Stimulated activated CD8-positive, alpha-beta memory T cell treated with anti-CD3 and anti-CD28 coated beads, Interleukin-15, amount 100 ng/mL, for 48 hours (primary cell): Measurements from ENCODE around the gene PSMB10.
"Not testable (repeated sequence)": the region's sequence is repeated elsewhere in the genome, so short reads cannot be mapped to it uniquely, and the experiment has no call there.

Experiments
- DNase-seq, 2 donors: peaks; one replicate each; pipeline ENCODE4 v3.0.0-alpha.2; 2020; ENCODE audit warnings: low read depth in 2 of 2

PSMB10 gene

DNA sequence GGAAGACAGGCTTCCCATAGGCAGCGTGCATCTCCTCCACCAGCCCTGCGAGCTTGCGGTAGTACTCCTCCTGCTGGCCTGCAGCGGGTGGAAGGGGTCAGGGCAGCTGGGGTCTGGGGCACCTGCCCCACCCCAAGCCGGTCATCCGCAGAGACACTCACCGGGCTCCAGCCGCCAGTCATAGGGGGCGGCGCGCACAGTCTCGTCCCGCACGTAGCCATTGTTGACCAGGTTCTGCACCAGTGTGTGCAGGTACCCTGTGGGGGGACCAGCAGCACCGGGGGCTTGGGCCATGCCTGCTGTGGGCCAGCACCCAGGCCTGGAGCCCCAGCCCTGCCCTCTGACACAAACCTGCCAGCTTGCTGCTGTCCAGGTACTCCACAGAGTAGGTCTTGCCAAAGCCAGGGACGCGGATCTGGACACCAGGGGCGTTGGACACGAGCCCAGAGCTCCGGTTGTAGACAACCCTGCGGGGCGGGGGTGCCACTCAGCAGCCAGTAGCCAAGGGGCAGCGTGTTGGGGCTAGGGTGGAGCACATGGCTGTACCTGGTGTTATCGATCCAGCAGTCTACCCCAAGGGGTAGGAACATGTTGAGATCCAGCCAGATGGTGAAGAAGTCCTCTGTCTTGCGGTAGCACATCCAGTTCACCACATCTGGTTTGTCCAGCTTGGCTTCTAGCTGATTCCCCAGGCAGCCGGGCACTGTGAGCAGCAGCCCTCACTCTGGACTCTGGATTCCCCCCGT lies 6.0 kb upstream of the PSMB10 start:
- no peak for DNase-seq

DNA sequence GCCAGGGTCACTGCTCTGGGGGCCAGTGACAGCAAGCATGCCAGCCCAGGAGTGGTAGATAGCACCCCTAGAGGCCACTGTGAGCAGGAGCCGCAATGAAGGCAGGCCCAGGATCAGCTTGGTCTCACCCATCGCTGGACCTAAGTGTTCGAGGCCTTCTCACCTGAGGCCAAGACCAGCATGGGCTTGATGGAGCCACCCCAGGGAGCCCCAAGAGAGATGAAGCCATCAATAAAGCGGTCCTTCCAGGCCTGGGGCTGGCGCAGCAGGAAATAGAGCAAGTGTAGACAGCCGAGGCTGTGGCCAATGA lies 5.5 kb upstream of the PSMB10 start:
- peak in 1 of 2 donors; percentile 15 for DNase-seq

DNA sequence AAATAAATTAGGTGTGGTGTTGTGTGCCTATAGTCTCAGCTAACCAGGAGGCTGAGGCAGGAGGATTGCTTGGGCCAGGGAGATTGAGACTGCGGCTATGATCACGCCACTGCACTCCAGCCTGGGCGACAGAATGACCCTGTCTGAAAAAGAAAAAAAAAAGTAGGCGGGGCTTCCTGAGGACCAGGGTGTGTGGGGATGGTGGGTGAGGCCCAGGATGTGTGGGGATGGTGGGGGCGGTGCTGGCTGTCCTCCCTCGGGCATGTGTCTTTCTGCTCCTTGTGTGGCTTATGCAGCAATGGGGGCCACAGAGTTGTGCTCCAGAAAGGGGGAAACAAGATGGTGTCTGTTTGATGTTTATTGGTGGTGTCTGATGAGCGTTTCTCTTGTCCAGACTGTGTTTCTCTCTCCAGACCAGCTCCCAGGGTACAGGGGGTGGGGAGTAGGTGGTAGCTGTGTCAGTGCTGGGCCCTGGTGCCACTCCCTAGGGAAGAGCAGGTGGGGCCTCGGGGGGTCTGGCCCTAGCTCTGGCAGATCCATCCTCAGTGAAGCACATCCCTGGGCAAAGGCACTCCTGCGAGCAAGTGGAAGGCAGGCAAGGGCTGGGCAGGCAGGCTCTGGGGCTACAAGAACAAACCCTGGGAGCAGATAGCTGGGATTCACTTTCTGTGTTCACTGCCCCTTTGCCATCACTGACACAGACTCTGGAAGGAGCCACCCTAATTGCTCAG lies 5.0 kb upstream of the PSMB10 start:
- no peak for DNase-seq

DNA sequence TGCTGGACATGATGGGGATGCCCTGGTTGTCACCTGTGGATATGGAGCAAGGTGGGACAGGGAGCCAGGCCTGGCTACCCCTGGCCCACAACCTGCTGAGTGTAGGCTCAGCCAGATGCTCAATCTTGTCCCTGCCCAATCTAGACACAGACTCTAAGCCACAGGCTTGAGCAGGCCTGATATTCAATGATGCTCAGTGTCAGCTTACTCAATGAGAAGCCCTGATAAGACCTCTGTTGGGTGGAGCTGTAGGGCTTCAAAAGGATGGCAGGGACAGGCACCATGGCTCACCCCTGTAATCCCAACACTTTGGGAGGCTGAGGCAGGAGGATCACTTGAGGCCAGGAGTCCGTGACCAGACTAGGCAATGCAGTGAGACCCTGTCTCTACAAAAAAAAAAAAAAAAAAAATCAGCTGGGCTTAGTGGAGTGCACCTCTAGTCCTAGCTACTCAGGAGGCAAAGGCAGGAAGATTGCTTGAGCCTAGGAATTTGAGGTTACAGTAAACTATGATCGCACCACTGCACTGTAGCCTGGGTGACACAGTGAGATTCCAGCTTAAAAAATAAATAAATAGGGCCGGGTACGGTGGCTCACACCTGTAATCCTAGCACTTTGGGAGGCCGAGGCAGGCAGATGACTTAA lies 3.9 kb upstream of the PSMB10 start:
- no peak for DNase-seq

DNA sequence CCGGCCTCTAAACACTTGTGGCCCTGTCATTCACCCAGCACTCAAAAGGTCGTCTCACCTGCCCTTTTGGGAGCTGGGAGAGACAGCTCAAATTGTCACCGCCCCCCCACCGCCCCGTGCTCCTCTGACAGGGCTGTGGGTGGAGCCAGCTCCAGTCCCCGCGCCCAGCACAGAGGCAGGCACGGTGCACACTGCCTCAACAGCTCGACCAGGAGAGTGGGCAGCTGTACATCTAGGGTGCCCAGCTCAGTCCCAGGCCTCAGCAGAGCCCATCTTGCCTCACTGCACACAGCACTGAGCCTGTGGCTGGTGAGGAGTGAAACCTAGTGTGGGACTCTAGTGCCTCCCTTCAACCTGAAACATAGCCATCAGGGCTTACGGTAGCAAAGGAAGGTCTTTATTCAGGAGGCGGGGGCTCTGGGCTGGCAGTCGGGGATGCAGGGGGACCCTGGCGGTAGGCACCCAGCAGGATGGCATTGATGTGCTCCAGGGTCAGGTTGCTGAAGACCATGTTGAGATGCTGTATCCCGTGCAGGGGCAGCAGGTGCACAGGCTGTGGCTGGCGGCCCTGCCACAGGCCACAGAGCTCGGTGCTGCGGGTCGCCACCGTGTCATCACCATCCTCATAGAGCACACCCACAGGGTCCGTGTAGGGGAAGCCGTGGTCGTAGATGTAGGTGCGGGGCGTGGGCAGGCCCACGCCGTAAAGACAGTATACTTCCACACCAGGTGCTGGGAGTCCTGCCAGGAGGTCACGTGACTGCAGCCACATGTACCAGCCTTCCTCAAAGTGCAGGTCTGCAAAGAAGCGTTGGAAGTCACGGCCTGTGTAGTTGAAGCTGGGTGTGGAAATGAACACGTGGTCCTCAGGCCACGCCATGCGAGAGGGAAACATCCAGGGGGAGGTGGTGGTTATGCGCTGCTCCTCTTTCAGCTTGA lies 3.1 kb upstream of the PSMB10 start:
- DNase-seq = peak; percentile 32 to 36

DNA sequence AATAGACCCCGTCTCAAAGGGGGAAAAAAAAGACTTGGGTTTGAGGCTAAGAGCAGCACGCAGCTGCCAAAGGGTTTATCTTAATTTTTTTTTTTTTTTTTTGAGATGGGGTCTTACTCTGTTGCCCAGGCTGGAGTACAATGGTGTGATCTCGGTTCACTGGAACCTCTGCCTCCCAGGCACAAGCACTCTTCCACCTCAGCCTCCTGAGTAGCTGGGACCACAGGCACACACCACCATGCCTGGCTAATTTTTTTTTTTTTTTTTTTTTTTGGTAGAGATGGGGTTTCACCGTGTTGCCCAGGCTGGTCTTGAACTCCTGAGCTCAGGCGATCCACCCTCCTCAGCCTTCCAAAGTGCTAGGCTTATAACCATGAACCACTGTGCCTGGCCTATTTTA lies 1.1 kb upstream of the PSMB10 start:
- not testable (repeated sequence) for DNase-seq

DNA sequence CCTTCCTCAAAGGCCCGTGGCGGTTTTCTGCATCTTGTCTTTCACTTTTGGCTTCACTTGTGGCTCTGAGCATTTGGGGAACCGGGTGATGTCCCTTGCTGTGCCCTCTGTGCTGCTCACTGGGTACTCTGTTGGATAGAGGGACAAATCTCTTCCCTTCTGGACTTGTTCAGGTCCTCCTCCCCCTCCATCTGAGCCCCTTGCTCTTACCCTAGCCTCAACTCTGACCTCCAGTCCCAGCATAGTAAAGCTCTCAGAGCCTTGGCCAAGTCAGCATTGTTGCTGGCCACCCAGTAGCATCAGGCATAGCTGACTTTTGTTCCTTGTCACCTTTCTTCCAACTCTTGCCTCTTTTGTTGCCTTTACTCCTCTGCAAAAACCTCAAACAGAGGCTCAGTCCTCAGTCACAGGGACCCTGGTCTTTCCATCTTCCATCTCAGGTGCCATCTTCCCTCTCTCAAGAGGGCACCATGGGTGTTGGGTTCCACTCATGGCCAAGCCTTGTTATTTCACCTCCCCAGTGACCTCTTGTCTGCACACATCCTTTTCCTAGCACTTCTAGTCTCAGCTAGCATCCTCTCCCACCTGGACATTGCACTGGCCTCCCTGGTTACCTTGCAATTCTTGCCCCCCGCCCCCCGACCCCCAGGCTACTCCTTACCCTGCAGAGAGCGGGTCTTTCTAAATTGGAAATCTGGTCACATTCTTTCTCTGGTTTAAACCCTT lies 393 bp upstream of the PSMB10 start:
- peak in 1 of 2 donors; percentile 65 for DNase-seq

DNA sequence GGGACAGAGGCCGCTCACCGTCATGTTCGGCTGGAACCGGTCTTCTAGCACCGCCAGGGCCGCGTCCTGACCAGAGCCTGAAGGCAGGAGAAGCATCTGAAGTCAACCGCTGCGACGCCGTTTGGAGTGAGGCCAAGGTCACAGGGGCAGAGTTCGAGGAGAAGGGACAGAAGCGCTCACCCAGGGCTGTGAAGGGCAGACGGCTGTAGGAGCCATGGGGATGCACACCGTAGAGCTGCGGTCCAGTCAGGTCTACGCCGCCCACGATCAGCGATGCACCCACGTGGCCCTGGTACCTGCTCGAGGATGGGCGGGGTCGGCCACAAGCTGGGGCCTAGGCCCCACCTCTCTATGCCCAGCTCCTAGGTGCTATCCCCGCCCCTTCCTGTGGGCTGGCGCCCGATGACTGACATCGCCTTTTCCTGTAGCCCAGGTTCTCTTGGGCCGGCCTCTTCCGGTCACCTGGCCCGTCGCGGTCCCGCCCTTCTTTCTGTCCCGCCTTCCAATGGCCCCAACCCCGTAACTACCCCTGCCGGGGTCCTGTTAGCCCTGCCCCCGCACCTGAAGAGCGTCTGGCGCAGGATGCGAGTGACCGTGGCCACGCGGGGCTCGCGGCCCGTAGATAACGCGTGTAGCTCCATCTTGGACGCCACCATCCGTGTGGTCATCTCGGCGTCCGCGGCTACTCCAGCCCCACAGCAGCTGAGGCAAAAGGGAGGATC lies 1.1 kb downstream of the PSMB10 start:
- peak; percentile 96 for DNase-seq

DNA sequence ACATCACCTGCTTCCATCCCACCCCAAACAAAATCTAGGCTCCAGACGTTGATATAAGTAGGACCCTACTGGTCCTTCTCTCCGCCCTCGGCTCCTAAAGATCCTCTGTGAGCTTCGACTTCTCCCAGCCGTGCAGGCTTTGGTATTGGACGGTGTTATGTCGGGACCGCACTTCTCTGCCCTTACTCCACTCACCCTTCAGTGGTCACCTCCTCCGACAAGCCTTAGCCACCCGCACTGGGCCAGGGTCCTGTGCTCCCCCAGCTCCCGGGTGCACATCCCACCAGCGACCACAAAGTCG lies 1.6 kb downstream of the PSMB10 start:
- no peak for DNase-seq

DNA sequence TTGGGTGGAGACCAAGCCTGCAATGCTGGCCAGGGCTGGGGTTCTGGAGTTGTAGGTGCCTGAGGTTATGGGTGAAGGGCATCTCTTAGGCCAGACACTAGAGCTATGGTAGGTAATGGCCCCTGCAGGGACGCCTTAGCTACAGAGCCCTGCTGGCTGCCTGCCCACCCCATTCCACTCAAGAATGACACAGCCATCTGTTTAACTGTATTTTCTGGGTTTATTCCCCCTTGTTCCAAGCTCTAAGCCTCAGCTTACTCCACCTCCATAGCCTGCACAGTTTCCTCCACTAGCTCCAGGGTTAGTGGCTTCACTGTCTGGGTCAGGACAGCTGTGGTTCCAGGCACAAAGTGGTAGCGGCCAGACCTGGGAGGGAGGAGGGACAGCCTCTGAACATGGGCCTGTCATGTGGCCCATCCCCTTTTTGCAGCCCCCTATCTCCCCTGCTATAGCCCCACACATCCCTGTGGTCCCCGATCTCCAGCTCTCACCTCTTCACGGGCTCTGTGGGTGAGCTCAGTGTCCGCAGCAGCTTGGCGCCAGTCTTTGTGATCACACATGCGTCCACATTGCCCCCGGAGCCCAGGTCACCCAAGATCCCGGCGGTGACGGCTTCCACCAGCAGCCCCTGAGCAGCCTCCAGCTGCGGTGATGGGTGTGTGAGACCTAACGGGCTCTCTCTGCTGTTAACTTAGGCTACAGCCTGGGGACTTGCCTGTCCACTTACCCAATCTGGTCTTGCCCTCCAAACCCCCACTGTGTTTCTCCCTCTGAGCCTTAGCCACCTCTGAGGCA lies 2.1 kb downstream of the PSMB10 start:
- DNase-seq = no peak

DNA sequence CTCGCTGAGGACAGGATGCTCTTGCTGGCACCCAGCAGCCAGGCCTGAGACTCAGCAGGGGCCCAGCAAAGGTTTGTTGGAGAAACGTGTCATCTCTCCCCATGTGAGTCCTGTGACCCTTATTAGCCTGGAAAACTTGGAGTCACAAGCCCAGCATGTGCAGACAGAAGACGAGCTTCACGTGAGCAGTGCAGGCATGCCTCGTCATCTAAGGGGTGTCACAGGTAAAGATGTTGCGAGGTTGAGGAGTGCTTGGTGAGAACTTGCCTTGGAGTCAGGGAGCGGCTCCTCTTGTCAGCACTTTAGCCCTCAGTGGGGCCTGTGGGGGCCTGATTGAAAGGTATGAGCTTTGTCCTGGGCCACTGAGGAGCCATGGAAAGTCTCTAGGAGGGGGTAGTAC lies 2.8 kb downstream of the PSMB10 start:
- DNase-seq = no peak

DNA sequence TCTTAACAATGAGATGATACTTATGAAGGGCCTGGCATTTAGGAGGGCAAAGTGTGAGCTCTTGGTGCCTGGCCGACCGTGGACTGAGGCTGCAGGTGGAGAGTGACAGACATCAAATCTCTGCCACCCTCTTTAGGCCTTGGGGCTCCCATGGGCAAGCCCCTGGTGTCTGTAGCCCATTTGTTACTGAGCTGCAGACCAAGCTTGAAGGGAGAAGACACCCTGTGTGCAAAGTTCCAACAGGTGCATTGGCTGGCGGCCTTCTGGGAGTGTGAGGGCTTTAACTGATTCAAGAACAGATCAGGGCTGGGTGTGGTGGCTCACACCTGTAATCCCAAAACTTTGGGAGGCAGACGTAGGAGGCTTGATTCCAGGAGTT lies 4.2 kb downstream of the PSMB10 start:
- no peak for DNase-seq

DNA sequence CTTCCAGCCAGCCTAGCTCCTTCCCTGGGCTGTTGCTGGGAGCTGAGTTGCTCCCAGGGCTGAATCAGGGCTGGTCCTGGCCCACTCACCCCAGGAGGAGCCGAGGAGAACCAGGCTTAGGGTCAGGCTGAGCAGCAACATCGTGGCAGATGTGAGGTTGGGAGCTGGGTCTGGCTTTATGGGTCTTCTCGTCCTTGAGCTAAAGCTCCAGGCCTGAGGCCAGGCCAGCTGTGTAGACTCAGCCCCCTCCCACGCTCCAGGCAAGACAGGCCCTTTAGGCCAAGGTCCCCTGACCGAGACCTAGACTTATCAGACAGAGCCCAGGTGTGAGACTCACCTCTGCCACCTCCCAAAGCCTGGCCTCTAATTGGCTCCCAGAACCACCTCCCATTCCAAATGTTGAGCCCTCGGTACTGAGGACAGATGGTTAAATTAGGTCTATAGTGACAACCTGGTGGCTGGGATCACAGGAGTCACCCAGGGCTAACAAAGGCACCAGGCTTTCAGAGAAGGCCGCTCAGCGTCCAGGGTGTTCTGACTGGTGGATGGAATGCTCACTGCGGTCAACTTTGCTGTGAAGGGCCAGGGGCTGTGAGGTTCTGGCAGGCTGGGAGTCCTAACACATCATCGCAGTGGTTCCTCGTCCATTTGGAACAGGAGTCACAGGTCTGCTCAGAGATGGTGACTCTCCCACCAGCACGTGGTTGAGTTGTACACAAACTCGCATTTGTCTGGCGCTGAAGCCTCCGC lies 4.8 kb downstream of the PSMB10 start, which contains the start of gene CTRL:
CTRL (minus strand) TSS at position 151 of the 750 bp plus-strand sequence; CDS start at position 141, 10 bp downstream.
- no peak for DNase-seq

DNA sequence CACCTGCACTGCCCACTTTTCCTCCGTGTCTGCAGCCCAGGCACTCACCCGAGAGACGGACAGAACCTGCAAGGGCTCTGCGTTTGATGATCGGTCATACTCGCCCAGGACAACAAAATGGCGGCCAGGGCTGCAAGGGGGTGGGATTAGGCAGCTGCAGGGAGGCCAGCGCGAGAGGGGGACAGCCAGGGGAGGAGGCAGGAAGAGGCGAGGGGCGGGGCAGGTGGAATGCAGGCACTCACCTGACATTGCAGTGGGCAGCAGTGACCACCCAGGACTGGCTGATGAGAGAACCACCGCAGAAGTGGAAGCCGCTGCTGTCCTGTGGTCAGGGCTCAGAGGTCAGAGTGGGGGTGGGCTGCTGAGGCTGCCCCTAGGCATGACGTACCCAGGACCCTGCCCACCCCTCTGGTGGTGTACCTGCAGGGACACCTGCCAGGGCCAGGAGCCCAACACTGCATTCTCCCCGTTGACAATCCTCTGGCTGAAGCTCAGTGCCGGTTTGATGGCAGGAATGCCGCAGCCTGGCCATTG lies 5.9 kb downstream of the PSMB10 start:
- no peak for DNase-seq

DNA sequence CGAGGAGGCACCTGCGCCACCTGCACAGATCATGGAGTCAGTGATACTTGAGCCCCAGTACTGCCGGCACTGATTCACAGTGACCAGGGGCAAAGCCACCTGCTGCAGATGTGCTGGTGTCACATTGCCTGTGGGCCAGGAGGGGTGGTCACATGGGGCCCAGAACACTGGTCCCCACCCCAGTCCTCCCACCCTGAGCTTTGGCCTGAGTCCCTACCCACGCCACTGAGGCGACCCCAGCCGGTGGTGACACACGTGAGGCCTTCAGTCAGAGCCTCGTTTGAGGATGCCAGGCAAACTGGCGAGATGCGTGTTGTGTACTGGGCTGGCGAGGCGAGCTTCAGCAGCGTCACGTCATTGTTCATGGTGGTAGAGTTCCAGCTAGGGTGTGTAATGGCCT lies 6.5 kb downstream of the PSMB10 start:
- no peak for DNase-seq

DNA sequence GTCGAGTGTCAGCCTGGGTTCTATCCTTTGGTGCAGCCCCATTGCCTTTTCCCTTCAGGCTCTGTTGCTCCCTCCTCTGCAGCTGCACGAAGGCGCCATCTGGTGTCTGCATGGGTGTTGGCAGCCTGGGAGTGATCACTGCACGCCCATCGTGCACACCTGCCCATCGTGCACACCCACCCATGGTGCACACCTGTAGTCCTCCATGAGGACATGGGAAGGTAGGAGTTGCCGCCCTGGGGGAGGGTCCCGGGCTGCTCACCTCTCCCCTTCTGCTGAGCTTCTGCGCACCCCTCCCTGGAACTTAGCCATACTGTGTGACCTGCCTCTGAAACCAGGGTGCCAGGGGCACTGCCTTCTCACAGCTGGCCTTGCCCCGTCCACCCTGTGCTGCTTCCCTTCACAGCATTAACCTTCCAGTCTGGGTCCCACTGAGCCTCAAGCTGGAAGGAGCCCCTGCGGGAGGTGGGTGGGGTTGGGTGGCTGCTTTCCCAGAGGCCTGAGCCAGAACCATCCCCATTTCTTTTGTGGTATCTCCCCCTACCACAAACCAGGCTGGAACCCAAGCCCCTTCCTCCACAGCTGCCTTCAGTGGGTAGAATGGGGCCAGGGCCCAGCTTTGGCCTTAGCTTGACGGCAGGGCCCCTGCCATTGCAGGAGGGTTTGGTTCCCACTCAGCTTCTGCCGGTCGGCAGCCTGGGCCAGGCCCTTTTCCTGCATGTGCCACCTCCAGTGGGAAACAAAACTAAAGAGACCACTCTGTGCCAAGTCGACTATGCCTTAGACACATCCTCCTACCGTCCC lies 7.9 kb downstream of the PSMB10 start:
- peak; percentile 62 to 63 for DNase-seq

DNA sequence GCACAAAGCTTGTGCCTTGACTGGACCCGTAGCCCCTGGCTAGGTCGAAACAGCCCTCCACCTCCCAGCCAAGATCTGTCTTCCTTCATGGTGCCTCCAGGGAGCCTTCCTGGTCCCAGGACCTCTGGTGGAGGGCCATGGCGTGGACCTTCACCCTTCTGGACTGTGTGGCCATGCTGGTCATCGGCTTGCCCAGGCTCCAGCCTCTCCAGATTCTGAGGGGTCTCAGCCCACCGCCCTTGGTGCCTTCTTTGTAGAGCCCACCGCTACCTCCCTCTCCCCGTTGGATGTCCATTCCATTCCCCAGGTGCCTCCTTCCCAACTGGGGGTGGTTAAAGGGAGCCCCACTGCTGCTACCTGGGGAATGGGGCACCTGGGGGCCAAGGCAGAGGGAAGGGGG lies 8.5 kb downstream of the PSMB10 start:
- DNase-seq = no peak
